OCI-LY3 (cell line): Measurements from ENCODE around the gene MAGI2.

ENCODE experiments used
- CTCF ChIP-seq: fragments of 200-600, 300-600 bp; sonication (generic); IDR thresholded peaks from 2 replicates; pipeline ENCODE4 v1.5.1; 2014; ENCODE audit warnings: antibody characterized with exemption, low read length, low read depth
- EZH2phosphoT487 ChIP-seq: fragments of 200-600 bp; shearing (Covaris generic); IDR thresholded peaks from 2 replicates; pipeline ENCODE4 v1.6.1; 2018; ENCODE audit warnings: antibody characterized with exemption, mixed run types, low read depth

- no peak for TF ChIP-seq CTCF
- no peak for TF ChIP-seq EZH2phosphoT487
These were observed 931.5 kb downstream of the MAGI2 start for GRCh38 chr7:78521961-78522360.
